ENCODE results near the gene CSRNP3. TPM values are rescaled to one million over a fixed set of nuclear protein-coding genes. Genes with fewer than 3 reads are reported as not detected.
A peak's percentile ranks its signal among the peaks of the same experiment; 100 is the strongest.

The CSRNP3 gene
- total and polyA plus RNA-seq, 8 donors, result under 0.01 to 9.9 (median 0.58) TPM; not detected in 1

GRCh38 chr2:165667375-165667774 lies 197.9 kb downstream of the CSRNP3 start:
- WGBS, 5 donors, result 48 to 64% (median 50%) methylated on average over 2 of the region's 2 CpGs
- H3K27me3 ChIP-seq, result no peaks in the 10 kb centered on the region
- intact Hi-C loops (cut with DNase I; ENCODE audit: low total_unique reads), result no loop called here
- H3K27ac ChIP-seq, result no peak overlapping the region
- no peaks in the 10 kb centered on the region for H3K9me3 ChIP-seq
- TF ChIP-seq, protein P1, sequence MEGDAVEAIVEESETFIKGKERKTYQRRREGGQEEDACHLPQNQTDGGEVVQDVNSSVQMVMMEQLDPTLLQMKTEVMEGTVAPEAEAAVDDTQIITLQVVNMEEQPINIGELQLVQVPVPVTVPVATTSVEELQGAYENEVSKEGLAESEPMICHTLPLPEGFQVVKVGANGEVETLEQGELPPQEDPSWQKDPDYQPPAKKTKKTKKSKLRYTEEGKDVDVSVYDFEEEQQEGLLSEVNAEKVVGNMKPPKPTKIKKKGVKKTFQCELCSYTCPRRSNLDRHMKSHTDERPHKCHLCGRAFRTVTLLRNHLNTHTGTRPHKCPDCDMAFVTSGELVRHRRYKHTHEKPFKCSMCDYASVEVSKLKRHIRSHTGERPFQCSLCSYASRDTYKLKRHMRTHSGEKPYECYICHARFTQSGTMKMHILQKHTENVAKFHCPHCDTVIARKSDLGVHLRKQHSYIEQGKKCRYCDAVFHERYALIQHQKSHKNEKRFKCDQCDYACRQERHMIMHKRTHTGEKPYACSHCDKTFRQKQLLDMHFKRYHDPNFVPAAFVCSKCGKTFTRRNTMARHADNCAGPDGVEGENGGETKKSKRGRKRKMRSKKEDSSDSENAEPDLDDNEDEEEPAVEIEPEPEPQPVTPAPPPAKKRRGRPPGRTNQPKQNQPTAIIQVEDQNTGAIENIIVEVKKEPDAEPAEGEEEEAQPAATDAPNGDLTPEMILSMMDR (IDR thresholded peaks at IDR 0.05), result no peak
- TF ChIP-seq EP300 (IDR thresholded peaks at IDR 0.05) (no peak), POLR2AphosphoS5 (IDR thresholded peaks at IDR 0.05) (no peak), POLR2A (IDR thresholded peaks at IDR 0.05) (no peak)
- H3K4me3 ChIP-seq, result no peak overlapping the region
- no peak for DNase-seq
- H3K36me3 ChIP-seq, result no peaks in the 10 kb centered on the region
- no peaks in the 10 kb centered on the region for H3K4me1 ChIP-seq

GRCh38 chr2:165674780-165675179 lies 205.3 kb downstream of the CSRNP3 start:
- Histone ChIP-seq H3K4me1 (no peaks in the 10 kb centered on the region), H3K27me3 (no peaks in the 10 kb centered on the region), H3K36me3 (peaks cover 0 to 20% (median 0%) of the 10 kb centered on the region in 4 donors), H3K9me3 (no peaks in the 10 kb centered on the region), H3K27ac (peak overlapping the region in 3 of 5 donors; percentile 5 to 26 (median 23)), H3K4me3 (no peak overlapping the region)
- intact Hi-C loops (cut with DNase I; ENCODE audit: low total_unique reads), result no loop called here
- WGBS, 5 donors, result 60 to 71% (median 69%) methylated on average over 2 of the region's 2 CpGs
- peak in 1 of 2 donors; percentile 34 for DNase-seq
- TF ChIP-seq POLR2A (IDR thresholded peaks at IDR 0.05) (no peak), POLR2AphosphoS5 (IDR thresholded peaks at IDR 0.05) (no peak), EP300 (IDR thresholded peaks at IDR 0.05) (no peak)
- TF ChIP-seq, protein P1 (IDR thresholded peaks at IDR 0.05), result no peak

DNA sequence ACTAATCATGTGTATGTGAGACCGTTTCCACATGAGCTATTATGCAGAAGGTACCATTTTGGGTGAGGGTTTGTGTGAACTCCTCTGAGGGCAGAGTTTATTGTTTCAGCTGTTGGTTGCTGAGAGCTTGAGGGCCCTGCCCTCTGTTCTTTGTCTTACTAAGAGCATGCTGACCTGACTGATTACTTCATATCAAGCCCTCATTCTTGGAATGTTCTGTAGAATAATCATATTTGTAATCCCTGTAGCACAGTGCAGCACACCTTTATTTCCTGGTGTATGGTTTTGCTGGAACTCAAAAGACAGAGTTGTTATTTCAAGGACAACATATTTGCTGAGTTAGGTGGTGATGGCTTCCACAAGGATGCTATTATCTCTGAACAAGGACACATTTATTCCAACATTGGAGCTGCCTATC lies 206.1 kb downstream of the CSRNP3 start:
- Histone ChIP-seq H3K9me3 (no peaks in the 10 kb centered on the region), H3K4me1 (no peaks in the 10 kb centered on the region), H3K27me3 (no peaks in the 10 kb centered on the region), H3K4me3 (no peak overlapping the region), H3K27ac (peak overlapping the region in 3 of 5 donors; percentile 5 to 26 (median 23)), H3K36me3 (peaks cover 0 to 20% (median 0%) of the 10 kb centered on the region in 4 donors)
- WGBS, 5 donors, result 22 to 42% (median 28%) methylated on average over 1 of the region's 1 CpG
- intact Hi-C loops (cut with DNase I; ENCODE audit: low total_unique reads), result no loop called here
- peak in 1 of 2 donors; percentile 37 for DNase-seq
- TF ChIP-seq POLR2AphosphoS5 (IDR thresholded peaks at IDR 0.05) (peak in 1 of 3 donors; percentile 22), POLR2A (IDR thresholded peaks at IDR 0.05) (no peak)

- TF ChIP-seq EP300 (IDR thresholded peaks at IDR 0.05) (no peak), POLR2AphosphoS5 (IDR thresholded peaks at IDR 0.05) (no peak), POLR2A (IDR thresholded peaks at IDR 0.05) (no peak)
- TF ChIP-seq, protein P1 (IDR thresholded peaks at IDR 0.05), result no peak
- Histone ChIP-seq H3K4me1 (no peaks in the 10 kb centered on the region), H3K27ac (no peak overlapping the region), H3K9me3 (no peaks in the 10 kb centered on the region), H3K4me3 (no peak overlapping the region), H3K27me3 (no peaks in the 10 kb centered on the region), H3K36me3 (peaks cover 0 to 20% (median 0%) of the 10 kb centered on the region in 4 donors)
- DNase-seq, result no peak
- 92 to 97% (median 93%) methylated on average over 13 of the region's 13 CpGs for WGBS, 5 donors
- intact Hi-C loops (cut with DNase I; ENCODE audit: low total_unique reads), result no loop called here
Measured at GRCh38 chr2:165678882-165679281, 209.4 kb downstream of the CSRNP3 start.

GRCh38 chr2:165679621-165680020 lies 210.1 kb downstream of the CSRNP3 start:
- 75 to 80% (median 79%) methylated on average over 2 of the region's 2 CpGs for WGBS, 5 donors
- TF ChIP-seq POLR2A (IDR thresholded peaks at IDR 0.05) (no peak), POLR2AphosphoS5 (IDR thresholded peaks at IDR 0.05) (no peak), EP300 (IDR thresholded peaks at IDR 0.05) (no peak)
- TF ChIP-seq, protein P1 (IDR thresholded peaks at IDR 0.05), result no peak
- no peaks in the 10 kb centered on the region for H3K27me3 ChIP-seq
- no peaks in the 10 kb centered on the region for H3K4me1 ChIP-seq
- no peaks in the 10 kb centered on the region for H3K9me3 ChIP-seq
- no peak overlapping the region for H3K27ac ChIP-seq
- H3K36me3 ChIP-seq, result peaks cover 0 to 20% (median 0%) of the 10 kb centered on the region in 4 donors
- H3K4me3 ChIP-seq, result no peak overlapping the region
- intact Hi-C loops (cut with DNase I; ENCODE audit: low total_unique reads), result no loop called here
- DNase-seq, result no peak

All from stomach (tissue), 9 donors.